ENCODE measurements around the gene EFCAB7.
"Not testable (repeated sequence)": the region's sequence is repeated elsewhere in the genome, so short reads cannot be mapped to it uniquely, and the experiment has no call there.

DNA sequence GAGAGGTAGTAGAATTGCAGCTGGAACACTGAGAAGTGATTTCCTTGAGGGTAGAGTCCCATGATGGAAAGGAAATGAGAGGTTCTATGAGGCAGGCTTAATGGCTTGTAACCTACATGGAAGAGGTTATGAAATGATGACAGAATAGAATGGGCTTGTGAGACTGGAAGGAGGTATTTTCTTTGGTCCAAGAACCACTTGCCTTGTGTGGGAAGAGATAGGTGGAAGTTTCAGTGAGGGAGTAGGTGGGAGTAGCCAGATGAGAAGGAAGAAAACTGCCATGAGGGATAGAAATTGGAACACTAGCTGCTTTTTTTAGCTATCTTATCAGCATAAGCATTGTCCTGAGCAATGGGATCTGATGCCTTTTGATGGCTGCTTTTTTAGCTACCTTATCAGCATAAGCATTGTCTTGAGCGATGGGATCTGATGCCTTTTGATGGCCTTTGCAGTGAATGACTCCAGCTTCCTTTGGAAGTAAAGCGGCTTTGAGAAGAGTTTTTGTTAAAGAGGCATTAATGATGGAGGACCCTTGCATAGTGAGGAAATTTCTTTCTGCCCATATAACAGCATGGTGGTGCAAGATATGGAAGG, 51.0 kb downstream of the EFCAB7 start:
- TF ChIP-seq, protein P1, sequence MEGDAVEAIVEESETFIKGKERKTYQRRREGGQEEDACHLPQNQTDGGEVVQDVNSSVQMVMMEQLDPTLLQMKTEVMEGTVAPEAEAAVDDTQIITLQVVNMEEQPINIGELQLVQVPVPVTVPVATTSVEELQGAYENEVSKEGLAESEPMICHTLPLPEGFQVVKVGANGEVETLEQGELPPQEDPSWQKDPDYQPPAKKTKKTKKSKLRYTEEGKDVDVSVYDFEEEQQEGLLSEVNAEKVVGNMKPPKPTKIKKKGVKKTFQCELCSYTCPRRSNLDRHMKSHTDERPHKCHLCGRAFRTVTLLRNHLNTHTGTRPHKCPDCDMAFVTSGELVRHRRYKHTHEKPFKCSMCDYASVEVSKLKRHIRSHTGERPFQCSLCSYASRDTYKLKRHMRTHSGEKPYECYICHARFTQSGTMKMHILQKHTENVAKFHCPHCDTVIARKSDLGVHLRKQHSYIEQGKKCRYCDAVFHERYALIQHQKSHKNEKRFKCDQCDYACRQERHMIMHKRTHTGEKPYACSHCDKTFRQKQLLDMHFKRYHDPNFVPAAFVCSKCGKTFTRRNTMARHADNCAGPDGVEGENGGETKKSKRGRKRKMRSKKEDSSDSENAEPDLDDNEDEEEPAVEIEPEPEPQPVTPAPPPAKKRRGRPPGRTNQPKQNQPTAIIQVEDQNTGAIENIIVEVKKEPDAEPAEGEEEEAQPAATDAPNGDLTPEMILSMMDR (optimal IDR thresholded peaks at IDR 0.05 in 1 of 3, IDR thresholded peaks at IDR 0.05 in 1 of 3, conservative IDR thresholded peaks at IDR 0.05 in 1 of 3; ENCODE audit: extremely low read depth in 1 of 3, insufficient read depth in 2 of 3, low read length in 3 of 3) = not testable (repeated sequence)
- not testable (repeated sequence) for TF ChIP-seq EZH2 (IDR thresholded peaks at IDR 0.05; ENCODE audit: low read length)
